ENCODE data around the gene SLC44A2. TPM values are rescaled to one million over a fixed set of nuclear protein-coding genes. Genes with fewer than 3 reads are reported as not detected.

The SLC44A2 gene
- total and polyA plus RNA-seq, 3 donors from 2014 or later = 268 to 463 (median 360) TPM

GRCh38 chr19:10691883-10692282 is 66.5 kb downstream of the SLC44A2 start:
- 65 to 76% methylated on average over 4 to 5 of the region's 5 CpGs for WGBS, 2 donors
- intact Hi-C loops (cut with DNase I; ENCODE audit: low total_unique reads) = no loop called here
- TF ChIP-seq CTCF (IDR thresholded peaks at IDR 0.05) (no peak), POLR2A (IDR thresholded peaks at IDR 0.05) (no peak)
- Histone ChIP-seq H3K9me3 (no peaks in the 10 kb centered on the region), H3K4me1 (peaks cover 15% of the 10 kb centered on the region), H3K27me3 (no peaks in the 10 kb centered on the region), H3K4me3 (no peak overlapping the region), H3K36me3 (ENCODE audit: low read depth, missing control alignments) (no peaks in the 10 kb centered on the region), H3K27ac (no peak overlapping the region)
- no peak for DNase-seq

GRCh38 chr19:10692673-10693264 is 67.4 kb downstream of the SLC44A2 start:
- intact Hi-C loops (cut with DNase I; ENCODE audit: low total_unique reads) = no loop called here
- WGBS, 2 donors = 83 to 88% methylated on average over 5 of the region's 5 CpGs
- Histone ChIP-seq H3K9me3 (no peaks in the 10 kb centered on the region), H3K36me3 (ENCODE audit: low read depth, missing control alignments) (no peaks in the 10 kb centered on the region), H3K27ac (no peak overlapping the region), H3K27me3 (no peaks in the 10 kb centered on the region), H3K4me1 (peaks cover 10% of the 10 kb centered on the region), H3K4me3 (no peak overlapping the region)
- no peak for DNase-seq
- TF ChIP-seq POLR2A (IDR thresholded peaks at IDR 0.05) = no peak
- TF ChIP-seq CTCF (IDR thresholded peaks at IDR 0.05) = no peak

Other genes starting within 250 kb of the SLC44A2 start
- 100 to 1,000 TPM; 112 to 113 TPM for gene TYK2, start 245.0 kb upstream of the SLC44A2 start, total RNA-seq
- gene TYK2, start 245.0 kb upstream of the SLC44A2 start, polyA plus RNA-seq (ENCODE audit: insufficient read depth, low read depth, low replicate concordance) = 47.6 TPM
- 100 to 1,000 TPM; 160 to 210 TPM for gene CDC37, start 222.0 kb upstream of the SLC44A2 start, total RNA-seq
- 170 TPM for gene CDC37, start 222.0 kb upstream of the SLC44A2 start, polyA plus RNA-seq (ENCODE audit: insufficient read depth, low read depth, low replicate concordance)
- gene PDE4A, start 205.0 kb upstream of the SLC44A2 start, total RNA-seq = 10 to 100 TPM; 20.1 to 35.0 TPM
- 35.4 TPM for gene PDE4A, start 205.0 kb upstream of the SLC44A2 start, polyA plus RNA-seq (ENCODE audit: insufficient read depth, low read depth, low replicate concordance)
- 10 to 100 TPM; 40.7 to 61.0 TPM for gene KEAP1, start 122.2 kb upstream of the SLC44A2 start, total RNA-seq
- 54.1 TPM for gene KEAP1, start 122.2 kb upstream of the SLC44A2 start, polyA plus RNA-seq (ENCODE audit: insufficient read depth, low read depth, low replicate concordance)
- gene S1PR5, start 108.1 kb upstream of the SLC44A2 start, total RNA-seq = under 1 TPM; 0.12 to 0.31 TPM
- gene S1PR5, start 108.1 kb upstream of the SLC44A2 start, polyA plus RNA-seq (ENCODE audit: insufficient read depth, low read depth, low replicate concordance) = 0.61 TPM
- 10 to 100 TPM; 80.5 to 97.1 TPM for gene ATG4D, start 81.6 kb upstream of the SLC44A2 start, total RNA-seq
- gene ATG4D, start 81.6 kb upstream of the SLC44A2 start, polyA plus RNA-seq (ENCODE audit: insufficient read depth, low read depth, low replicate concordance) = 167 TPM
- 10 to 100 TPM; 33.7 to 34.6 TPM for gene KRI1, start 59.5 kb upstream of the SLC44A2 start, total RNA-seq
- 48.3 TPM for gene KRI1, start 59.5 kb upstream of the SLC44A2 start, polyA plus RNA-seq (ENCODE audit: insufficient read depth, low read depth, low replicate concordance)
- gene CDKN2D, start 56.6 kb upstream of the SLC44A2 start, total RNA-seq = 10 to 100 TPM; 30.6 to 37.2 TPM
- gene CDKN2D, start 56.6 kb upstream of the SLC44A2 start, polyA plus RNA-seq (ENCODE audit: insufficient read depth, low read depth, low replicate concordance) = 57.7 TPM
- gene AP1M2, start 38.2 kb upstream of the SLC44A2 start, total RNA-seq = 1 to 10 TPM; 6.9 to 7.7 TPM
- gene AP1M2, start 38.2 kb upstream of the SLC44A2 start, polyA plus RNA-seq (ENCODE audit: insufficient read depth, low read depth, low replicate concordance) = 23.3 TPM
- 100 to 1,000 TPM; 246 to 253 TPM for gene ILF3, start 28.8 kb downstream of the SLC44A2 start, total RNA-seq
- 263 TPM for gene ILF3, start 28.8 kb downstream of the SLC44A2 start, polyA plus RNA-seq (ENCODE audit: insufficient read depth, low read depth, low replicate concordance)
- gene QTRT1, start 75.9 kb downstream of the SLC44A2 start, total RNA-seq = 10 to 100 TPM; 44.3 to 44.6 TPM
- gene QTRT1, start 75.9 kb downstream of the SLC44A2 start, polyA plus RNA-seq (ENCODE audit: insufficient read depth, low read depth, low replicate concordance) = 27.8 TPM
- gene DNM2, start 92.5 kb downstream of the SLC44A2 start, total RNA-seq = 100 to 1,000 TPM; 226 to 274 TPM
- gene DNM2, start 92.5 kb downstream of the SLC44A2 start, polyA plus RNA-seq (ENCODE audit: insufficient read depth, low read depth, low replicate concordance) = 166 TPM
- gene TMED1, start 210.7 kb downstream of the SLC44A2 start, total RNA-seq = 10 to 100 TPM; 34.0 to 59.3 TPM
- 30.2 TPM for gene TMED1, start 210.7 kb downstream of the SLC44A2 start, polyA plus RNA-seq (ENCODE audit: insufficient read depth, low read depth, low replicate concordance)
- 10 to 100 TPM; 17.4 to 21.0 TPM for gene C19orf38, start 222.9 kb downstream of the SLC44A2 start, total RNA-seq
- gene C19orf38, start 222.9 kb downstream of the SLC44A2 start, polyA plus RNA-seq (ENCODE audit: insufficient read depth, low read depth, low replicate concordance) = 19.3 TPM
- 10 to 100 TPM; 79.5 to 82.4 TPM for gene CARM1, start 246.0 kb downstream of the SLC44A2 start, total RNA-seq
- 110 TPM for gene CARM1, start 246.0 kb downstream of the SLC44A2 start, polyA plus RNA-seq (ENCODE audit: insufficient read depth, low read depth, low replicate concordance)

Measured in testis (tissue), 3 donors.